ENCODE measurements around the gene MT1G. TPM values are rescaled to one million over a fixed set of nuclear protein-coding genes. Genes with fewer than 3 reads are reported as not detected.

MT1G gene
- polyA plus RNA-seq, 2 of the 4 experiments (the other 2 are of a cell fraction) = not detected

- TF ChIP-seq FOXS1 (CRISPR knock-in tag; IDR thresholded peaks at IDR 0.05) (no peak), ZSCAN20 (CRISPR knock-in tag; IDR thresholded peaks at IDR 0.05) (no peak), CHD2 (IDR thresholded peaks at IDR 0.05; ENCODE audit: low read length, partially characterized antibody) (no peak), CHD4 (IDR thresholded peaks at IDR 0.05; ENCODE audit: borderline replicate concordance) (no peak), ZNF302 (CRISPR knock-in tag; IDR thresholded peaks at IDR 0.05) (no peak), MYC (IDR thresholded peaks at IDR 0.05; ENCODE audit: borderline replicate concordance, low read length) (no peak), ELK1 (IDR thresholded peaks at IDR 0.05; ENCODE audit: low read depth, low read length) (no peak), HDAC2 (IDR thresholded peaks at IDR 0.05) (no peak), ZFP36 (IDR thresholded peaks at IDR 0.05; ENCODE audit: borderline replicate concordance, partially characterized antibody) (no peak)
- TF ChIP-seq, protein P1, sequence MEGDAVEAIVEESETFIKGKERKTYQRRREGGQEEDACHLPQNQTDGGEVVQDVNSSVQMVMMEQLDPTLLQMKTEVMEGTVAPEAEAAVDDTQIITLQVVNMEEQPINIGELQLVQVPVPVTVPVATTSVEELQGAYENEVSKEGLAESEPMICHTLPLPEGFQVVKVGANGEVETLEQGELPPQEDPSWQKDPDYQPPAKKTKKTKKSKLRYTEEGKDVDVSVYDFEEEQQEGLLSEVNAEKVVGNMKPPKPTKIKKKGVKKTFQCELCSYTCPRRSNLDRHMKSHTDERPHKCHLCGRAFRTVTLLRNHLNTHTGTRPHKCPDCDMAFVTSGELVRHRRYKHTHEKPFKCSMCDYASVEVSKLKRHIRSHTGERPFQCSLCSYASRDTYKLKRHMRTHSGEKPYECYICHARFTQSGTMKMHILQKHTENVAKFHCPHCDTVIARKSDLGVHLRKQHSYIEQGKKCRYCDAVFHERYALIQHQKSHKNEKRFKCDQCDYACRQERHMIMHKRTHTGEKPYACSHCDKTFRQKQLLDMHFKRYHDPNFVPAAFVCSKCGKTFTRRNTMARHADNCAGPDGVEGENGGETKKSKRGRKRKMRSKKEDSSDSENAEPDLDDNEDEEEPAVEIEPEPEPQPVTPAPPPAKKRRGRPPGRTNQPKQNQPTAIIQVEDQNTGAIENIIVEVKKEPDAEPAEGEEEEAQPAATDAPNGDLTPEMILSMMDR (IDR thresholded peaks at IDR 0.05) = no peak
- DNase-seq (ENCODE audit: low read depth in 1 of 2, low spot score in 1 of 2) (no peak), ATAC-seq (no peak), FAIRE-seq (no peak)
- H3K4me3 ChIP-seq = no peak within 1 kb of the TSS
- CTCF ChIA-PET = interaction anchor here (1.5 to 25.6 kb wide), 3 partner anchors 11 to 24 kb away, joined by 4 to 340 read pairs (median 16); partner anchors contain the start of gene MT2A
- 89% methylated on average over 51 of the region's 61 CpGs for WGBS (ENCODE audit: missing lambda C conversion rate)
- POLR2A ChIA-PET = no interaction called here
- H3K27ac ChIP-seq = no peak within 1 kb of the TSS
- peaks cover 5% of the 10 kb centered on the region for H3K4me1 ChIP-seq
- no peak within 1 kb of the TSS for H3K4me2 ChIP-seq
- H3K9me3 ChIP-seq = no peaks in the 10 kb centered on the region
Observed at GRCh38 chr16:56632156-56632847, 35.6 kb downstream of the MT1G start, which contains the start of gene MT1M. MT1M (plus strand) TSS chr16:56632659; CDS start chr16:56632732, 73 bp downstream.

DNA sequence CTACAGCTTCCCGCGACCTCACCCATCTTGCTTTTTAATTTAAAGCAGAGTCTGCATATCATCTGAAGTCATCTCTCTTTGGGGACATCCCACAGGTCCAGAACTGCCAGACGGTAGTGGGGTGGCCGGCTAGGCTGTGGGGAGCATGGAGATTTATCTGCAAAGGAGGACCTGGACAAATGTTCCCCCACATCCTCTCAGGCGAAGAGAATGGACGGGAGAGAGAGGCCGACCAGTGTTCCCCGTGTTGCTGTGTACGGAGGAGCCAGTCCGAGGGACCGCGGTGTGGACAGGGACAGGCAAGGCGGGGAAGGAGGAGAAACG lies 36.1 kb downstream of the MT1G start:
- no peak for DNase-seq (ENCODE audit: low read depth in 1 of 2, low spot score in 1 of 2)
- Histone ChIP-seq H3K27ac (no peak overlapping the region), H3K4me3 (no peak overlapping the region), H3K9me3 (no peaks in the 10 kb centered on the region), H3K4me1 (peaks cover 10% of the 10 kb centered on the region), H3K4me2 (no peak overlapping the region)
- no peak for ATAC-seq
- CTCF ChIA-PET = interaction anchor here (1.5 to 2.6 kb wide), 2 partner anchors 11 to 24 kb away, joined by 4 to 16 read pairs; no protein-coding TSS in a partner anchor
- 91% methylated on average over 14 of the region's 14 CpGs for WGBS (ENCODE audit: missing lambda C conversion rate)
- FAIRE-seq = no peak
- TF ChIP-seq RARB (CRISPR knock-in tag; IDR thresholded peaks at IDR 0.05) = no peak
- TF ChIP-seq, protein P2, sequence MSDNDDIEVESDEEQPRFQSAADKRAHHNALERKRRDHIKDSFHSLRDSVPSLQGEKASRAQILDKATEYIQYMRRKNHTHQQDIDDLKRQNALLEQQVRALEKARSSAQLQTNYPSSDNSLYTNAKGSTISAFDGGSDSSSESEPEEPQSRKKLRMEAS (IDR thresholded peaks at IDR 0.05) = no peak
- POLR2A ChIA-PET = no interaction called here

GRCh38 chr16:56631197-56631596 lies 36.7 kb downstream of the MT1G start:
- ChIA-PET POLR2A (interaction anchor here (0.7 kb wide), 1 partner anchor 12 kb away, joined by 3 read pairs; no protein-coding TSS in a partner anchor), CTCF (interaction anchor here (1.0 to 2.6 kb wide), 6 partner anchors 9 to 71 kb away, joined by 4 to 16 read pairs (median 6); no protein-coding TSS in a partner anchor)
- Histone ChIP-seq H3K9me3 (no peaks in the 10 kb centered on the region), H3K4me2 (no peak overlapping the region), H3K4me3 (no peak overlapping the region), H3K4me1 (peaks cover 14% of the 10 kb centered on the region), H3K27ac (no peak overlapping the region)
- ATAC-seq = no peak
- no peak for DNase-seq (ENCODE audit: low read depth in 1 of 2, low spot score in 1 of 2)
- TF ChIP-seq, protein P1 (IDR thresholded peaks at IDR 0.05) = no peak
- TF ChIP-seq, protein P2 (IDR thresholded peaks at IDR 0.05) = no peak
- TF ChIP-seq CHD4 (IDR thresholded peaks at IDR 0.05; ENCODE audit: borderline replicate concordance) = no peak
- TF ChIP-seq RNF2 (IDR thresholded peaks at IDR 0.05; ENCODE audit: borderline replicate concordance, low read depth) = no peak
- no peak for TF ChIP-seq PHF8 (IDR thresholded peaks at IDR 0.05; ENCODE audit: borderline replicate concordance, low read depth)
- no peak for TF ChIP-seq MYC (IDR thresholded peaks at IDR 0.05; ENCODE audit: borderline replicate concordance, low read length)
- TF ChIP-seq MAFK (IDR thresholded peaks at IDR 0.05; ENCODE audit: partially characterized antibody) = no peak
- TF ChIP-seq NFE2L2 (conservative IDR thresholded peaks at IDR 0.05; ENCODE audit: low read length) = no peak
- TF ChIP-seq JUN (IDR thresholded peaks at IDR 0.05) = no peak
- no peak for TF ChIP-seq E2F6 (IDR thresholded peaks at IDR 0.05; ENCODE audit: borderline replicate concordance, low read depth)
- TF ChIP-seq KDM5A (IDR thresholded peaks at IDR 0.05) = no peak
- no peak for TF ChIP-seq SMC3 (IDR thresholded peaks at IDR 0.05)
- no peak for TF ChIP-seq HOXB13 (CRISPR knock-in tag; IDR thresholded peaks at IDR 0.05; ENCODE audit: low read depth)
- TF ChIP-seq MAZ (IDR thresholded peaks at IDR 0.05; ENCODE audit: borderline replicate concordance, low read depth, low read length) = no peak
- TF ChIP-seq, protein P3, sequence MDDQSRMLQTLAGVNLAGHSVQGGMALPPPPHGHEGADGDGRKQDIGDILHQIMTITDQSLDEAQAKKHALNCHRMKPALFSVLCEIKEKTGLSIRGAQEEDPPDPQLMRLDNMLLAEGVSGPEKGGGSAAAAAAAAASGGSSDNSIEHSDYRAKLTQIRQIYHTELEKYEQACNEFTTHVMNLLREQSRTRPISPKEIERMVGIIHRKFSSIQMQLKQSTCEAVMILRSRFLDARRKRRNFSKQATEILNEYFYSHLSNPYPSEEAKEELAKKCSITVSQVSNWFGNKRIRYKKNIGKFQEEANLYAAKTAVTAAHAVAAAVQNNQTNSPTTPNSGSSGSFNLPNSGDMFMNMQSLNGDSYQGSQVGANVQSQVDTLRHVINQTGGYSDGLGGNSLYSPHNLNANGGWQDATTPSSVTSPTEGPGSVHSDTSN (IDR thresholded peaks at IDR 0.05) = no peak
- FAIRE-seq = no peak
- 73% methylated on average over 10 of the region's 10 CpGs for WGBS (ENCODE audit: missing lambda C conversion rate)

Data from A549 (cell line).